Epithelial cell of proximal tubule (primary cell): ENCODE results near the gene SLC16A5. TPM values are rescaled to one million over a fixed set of nuclear protein-coding genes. Genes with fewer than 3 reads are reported as not detected.

Source experiments
- DNase-seq: peaks from one replicate; pipeline ENCODE4 v3.0.0-alpha.2; 2011; ENCODE audit warnings: low read depth
- H3K4me3 ChIP-seq: 2 replicates; pipeline ENCODE4 v1.5.1; 2011; ENCODE audit warnings: low read depth, mild to moderate bottlenecking, low read length
- CTCF ChIP-seq: conservative IDR thresholded peaks from 2 replicates; pipeline ENCODE4 v1.5.1; 2012; ENCODE audit warnings: low read depth, mild to moderate bottlenecking, low read length
- total RNA-seq: library from RNA; depleted of rRNA; stranded (reverse); fragments of >200 nt; gene quantifications from 2 replicates; pipeline ENCODE4 v1.2.3, GENCODE V29; 2015

Gene SLC16A5
- total RNA-seq, 1 donor from 2014 or later: 15.9 TPM

GRCh38 chr17:75097865-75098264 lies 10.1 kb downstream of the SLC16A5 start:
- TF ChIP-seq CTCF: no peak
- H3K4me3 ChIP-seq: no peak overlapping the region
- DNase-seq: no peak

GRCh38 chr17:75098861-75099260 lies 11.1 kb downstream of the SLC16A5 start:
- H3K4me3 ChIP-seq: no peak overlapping the region
- no peak for DNase-seq
- TF ChIP-seq CTCF: no peak

GRCh38 chr17:75099881-75100595 lies 12.3 kb downstream of the SLC16A5 start:
- no peak for TF ChIP-seq CTCF
- DNase-seq: no peak
- no peak overlapping the region for H3K4me3 ChIP-seq

GRCh38 chr17:75102385-75102821 lies 14.6 kb downstream of the SLC16A5 start:
- no peak overlapping the region for H3K4me3 ChIP-seq
- no peak for TF ChIP-seq CTCF
- no peak for DNase-seq

GRCh38 chr17:75103601-75104554 lies 16.1 kb downstream of the SLC16A5 start:
- no peak for TF ChIP-seq CTCF
- H3K4me3 ChIP-seq: no peak overlapping the region
- DNase-seq: no peak

- no peak overlapping the region for H3K4me3 ChIP-seq
- no peak for DNase-seq
- peak; percentile 76 for TF ChIP-seq CTCF
These were observed 17.6 kb downstream of the SLC16A5 start for GRCh38 chr17:75105126-75106080.
